Caco-2 (cell line): ENCODE data around the gene SEC31B. TPM values are rescaled to one million over a fixed set of nuclear protein-coding genes. Genes with fewer than 3 reads are reported as not detected.

Experiments used
- BruUV-seq: library from RNA; stranded (reverse); fragments of 400-500 nt; replicated peaks from 2 replicates; lab custom pipeline; 2021; lab: Mats Ljungman, UMichigan
- CTCF ChIA-PET: fragments of 300-600 bp; sonication (Branson Sonifier 250); formaldehyde crosslinking; loops from one replicate; lab custom pipeline; 2022; ENCODE audit warnings: antibody characterized with exemption; lab: Charles Lee
- POLR2A ChIA-PET: fragments of 300-600 bp; sonication (Branson Sonifier 250); formaldehyde crosslinking; loops from one replicate; lab custom pipeline; 2022; ENCODE audit warnings: antibody characterized with exemption; lab: Charles Lee
- DNase-seq, 2 experiments: peaks; one replicate each; pipeline versions ENCODE4 v3.0.0 to v3.0.0-alpha.2; 2020 to 2022
- H3K27me3 ChIP-seq: replicated peaks from 2 replicates; pipeline ENCODE4 v1.6.0; 2011; ENCODE audit warnings: low read length; ENCODE audit not compliant: control insufficient read depth, insufficient read depth
- H3K36me3 ChIP-seq: 2 replicates; pipeline ENCODE4 v1.5.1; 2011; ENCODE audit warnings: low read length; ENCODE audit not compliant: control insufficient read depth, insufficient read depth
- H3K4me1 ChIP-seq: fragments of 250-450 bp; sonication (Bioruptor Pico); 2 replicates; pipeline ENCODE4 v1.5.1; 2020; ENCODE audit warnings: mild to moderate bottlenecking
- H3K4me3 ChIP-seq: 2 replicates; pipeline ENCODE4 v1.5.1; 2011; ENCODE audit warnings: low read depth, mild to moderate bottlenecking, control low read depth, low read length
- H3K9me3 ChIP-seq: fragments of 250-450 bp; sonication (Bioruptor Pico); 2 replicates; pipeline ENCODE4 v1.5.1; 2020; ENCODE audit warnings: mild to moderate bottlenecking, moderate library complexity
- H3K27ac Mint-ChIP-seq: one replicate; pipeline ENCODE4 v1.8.0; 2022; ENCODE audit warnings: mixed read lengths; ENCODE audit not compliant: unreplicated experiment
- H3K27me3 Mint-ChIP-seq: one replicate; pipeline ENCODE4 v1.8.0; 2022; ENCODE audit warnings: mixed read lengths; ENCODE audit not compliant: insufficient read depth, unreplicated experiment
- H3K36me3 Mint-ChIP-seq: one replicate; pipeline ENCODE4 v1.8.0; 2022; ENCODE audit warnings: mild to moderate bottlenecking, mixed read lengths; ENCODE audit not compliant: insufficient read depth, unreplicated experiment
- H3K4me1 Mint-ChIP-seq: one replicate; pipeline ENCODE4 v1.8.0; 2022; ENCODE audit warnings: low read depth, mixed read lengths; ENCODE audit not compliant: unreplicated experiment
- H3K4me3 Mint-ChIP-seq: one replicate; pipeline ENCODE4 v1.8.0; 2022; ENCODE audit warnings: mild to moderate bottlenecking, moderate library complexity, mixed read lengths; ENCODE audit not compliant: unreplicated experiment
- H3K9me3 Mint-ChIP-seq: one replicate; pipeline ENCODE4 v1.8.0; 2022; ENCODE audit warnings: mixed read lengths; ENCODE audit not compliant: unreplicated experiment
- CTCF ChIP-seq, 2 experiments: fragments of 200-600 bp in 1 of 2; IDR thresholded peaks; 1 replicate in 1 of 2; 2 replicates in 1 of 2; pipeline versions ENCODE4 v1.5.1 to v1.8.0; 2011 to 2022; ENCODE audit warnings: antibody characterized with exemption in 1 of 2, control low read depth in 1 of 2, inconsistent platforms in 1 of 2, low read depth in 1 of 2, low read length in 1 of 2, mild to moderate bottlenecking in 1 of 2, moderate library complexity in 1 of 2; ENCODE audit not compliant: insufficient read depth in 1 of 2, severe bottlenecking in 1 of 2, unreplicated experiment in 1 of 2
- intact Hi-C: fragments of 100-400 bp; cut with micrococcal nuclease; formaldehyde crosslinking; loops from one replicate; pipeline ENCODE4 v1.10.0; 2022; ENCODE audit not compliant: unreplicated experiment
- total RNA-seq: library from RNA; stranded (reverse); gene quantifications from 2 replicates; pipeline ENCODE4 v1.2.3, GENCODE V29; 2022

Gene SEC31B
- total RNA-seq, 1 experiment from 2014 or later = 5.1 TPM

GRCh38 chr10:100560248-100560647 lies 40.6 kb upstream of the SEC31B start:
- Histone ChIP-seq H3K4me3 (no peak overlapping the region), H3K9me3 (no peaks in the 10 kb centered on the region), H3K4me1 (peaks cover 11% of the 10 kb centered on the region), H3K36me3 (no peaks in the 10 kb centered on the region), H3K27me3 (no peaks in the 10 kb centered on the region)
- no TSS peak for BruUV-seq
- H3K4me3 Mint-ChIP-seq = peak overlapping the region; percentile 2
- TF ChIP-seq CTCF (IDR thresholded peaks at IDR 0.05; ENCODE audit: insufficient read depth in 1 of 2, low read depth in 1 of 2, low read length in 1 of 2, severe bottlenecking in 1 of 2, unreplicated experiment in 1 of 2) = no peak
- CTCF ChIA-PET = interaction anchor here (0.9 to 4.9 kb wide), 4 partner anchors 183 to 321 kb away, joined by 3 to 84 read pairs (median 6); no protein-coding TSS in a partner anchor
- peaks cover 10% of the 10 kb centered on the region for H3K4me1 Mint-ChIP-seq
- H3K9me3 Mint-ChIP-seq = no peaks in the 10 kb centered on the region
- POLR2A ChIA-PET = no interaction called here
- intact Hi-C loops = loop anchor here (5.0 kb wide), 1 partner anchor 452 kb away; no protein-coding TSS in a partner anchor
- H3K36me3 Mint-ChIP-seq = peaks cover 19% of the 10 kb centered on the region
- H3K27me3 Mint-ChIP-seq = no peaks in the 10 kb centered on the region
- DNase-seq = no peak
- peak overlapping the region; percentile 28 for H3K27ac Mint-ChIP-seq

GRCh38 chr10:100554902-100555301 lies 35.2 kb upstream of the SEC31B start:
- Mint-ChIP-seq H3K36me3 (peaks cover 20% of the 10 kb centered on the region), H3K4me1 (peaks cover 18% of the 10 kb centered on the region), H3K9me3 (no peaks in the 10 kb centered on the region), H3K27ac (no peak overlapping the region), H3K4me3 (no peak overlapping the region), H3K27me3 (no peaks in the 10 kb centered on the region)
- peak in 1 of 2 experiments; percentile 37 for DNase-seq
- no peak for TF ChIP-seq CTCF (IDR thresholded peaks at IDR 0.05; ENCODE audit: insufficient read depth in 1 of 2, low read depth in 1 of 2, low read length in 1 of 2, severe bottlenecking in 1 of 2, unreplicated experiment in 1 of 2)
- Histone ChIP-seq H3K9me3 (no peaks in the 10 kb centered on the region), H3K36me3 (no peaks in the 10 kb centered on the region), H3K27me3 (no peaks in the 10 kb centered on the region), H3K4me1 (peaks cover 17% of the 10 kb centered on the region), H3K4me3 (no peak overlapping the region)
- CTCF ChIA-PET = interaction anchor here (0.5 to 1.9 kb wide), 4 partner anchors 19 to 487 kb away, joined by 3 to 14 read pairs (median 6); partner anchors contain the start of gene HIF1AN
- no TSS peak for BruUV-seq
- intact Hi-C loops = no loop called here
- POLR2A ChIA-PET = interaction anchor here (0.5 to 1.2 kb wide), 3 partner anchors 17 to 181 kb away, joined by 3 to 13 read pairs (median 5); partner anchors contain the start of gene HIF1AN

- H3K27me3 ChIP-seq = no peaks in the 10 kb centered on the region
- no peak for DNase-seq
- Mint-ChIP-seq H3K36me3 (peaks cover 20% of the 10 kb centered on the region), H3K4me3 (no peak overlapping the region), H3K27ac (no peak overlapping the region), H3K27me3 (no peaks in the 10 kb centered on the region), H3K4me1 (peaks cover 18% of the 10 kb centered on the region), H3K9me3 (no peaks in the 10 kb centered on the region)
- intact Hi-C loops = no loop called here
- H3K4me1 ChIP-seq = peaks cover 17% of the 10 kb centered on the region
- no TSS peak for BruUV-seq
- H3K36me3 ChIP-seq = no peaks in the 10 kb centered on the region; the same call in 1 of the 2 replicates
- no peaks in the 10 kb centered on the region for H3K9me3 ChIP-seq
- H3K4me3 ChIP-seq = no peak overlapping the region
- ChIA-PET CTCF (interaction anchor here (1.0 to 1.9 kb wide), 2 partner anchors 9 to 18 kb away, joined by 3 to 14 read pairs; partner anchors contain the start of gene HIF1AN), POLR2A (no interaction called here)
- TF ChIP-seq CTCF (IDR thresholded peaks at IDR 0.05; ENCODE audit: insufficient read depth in 1 of 2, low read depth in 1 of 2, low read length in 1 of 2, severe bottlenecking in 1 of 2, unreplicated experiment in 1 of 2) = no peak
These were observed 34.3 kb upstream of the SEC31B start for GRCh38 chr10:100553929-100554328.
